ENCODE data around the gene SUGT1. TPM values are rescaled to one million over a fixed set of nuclear protein-coding genes. Genes with fewer than 3 reads are reported as not detected.

The SUGT1 gene
- total and polyA plus RNA-seq, 2 of the 13 experiments (the other 11 are each of a cell fraction or from before 2014, with no cell fraction given): 23.1 to 71.2 TPM

DNA sequence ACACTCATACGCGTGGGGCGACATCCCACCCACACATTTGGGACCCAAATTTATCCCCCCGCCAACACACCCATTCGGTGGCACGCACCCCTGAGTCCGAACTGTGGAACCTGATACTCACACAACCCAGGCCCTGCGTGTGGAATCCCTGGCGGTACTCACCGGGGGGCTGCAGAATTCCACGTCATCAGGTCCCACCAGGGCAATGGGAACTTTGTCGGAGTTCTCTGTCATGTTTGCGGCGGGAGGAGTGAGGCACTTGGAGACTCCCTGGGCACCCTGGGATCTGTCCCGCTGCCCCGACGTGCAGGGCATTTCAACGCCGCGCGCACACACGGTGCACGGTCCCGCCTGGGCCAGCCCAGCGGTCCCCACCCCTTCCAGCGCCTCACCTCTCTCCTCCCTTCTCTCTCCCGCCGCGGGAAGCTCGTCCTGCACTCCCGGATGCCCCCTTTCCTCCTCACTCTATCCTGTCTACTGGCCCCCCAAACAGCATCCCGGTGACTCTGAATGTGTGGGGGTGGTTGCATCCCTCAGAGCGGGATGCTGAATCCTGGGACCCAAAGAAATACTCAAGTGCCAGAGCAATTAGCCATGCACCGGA lies 86.9 kb downstream of the SUGT1 start, which contains the start of gene CNMD:
TSS of gene CNMD (minus strand) at position 353 of the 604 bp plus-strand sequence. CDS start at position 234, 119 bp downstream.
- H2AFZ ChIP-seq (ENCODE audit: low read length): peak within 1 kb of the TSS; percentile 34
- TF ChIP-seq, protein P1, sequence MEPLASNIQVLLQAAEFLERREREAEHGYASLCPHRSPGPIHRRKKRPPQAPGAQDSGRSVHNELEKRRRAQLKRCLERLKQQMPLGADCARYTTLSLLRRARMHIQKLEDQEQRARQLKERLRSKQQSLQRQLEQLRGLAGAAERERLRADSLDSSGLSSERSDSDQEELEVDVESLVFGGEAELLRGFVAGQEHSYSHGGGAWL (CRISPR knock-in tag; IDR thresholded peaks at IDR 0.05): no peak
- TF ChIP-seq CREB1 (IDR thresholded peaks at IDR 0.05) (peak; percentile 45; the same call in 1 of the 2 replicates), CREB1 (CRISPR knock-in tag; IDR thresholded peaks at IDR 0.05) (no peak), ZNF777 (CRISPR knock-in tag; IDR thresholded peaks at IDR 0.05) (peak; percentile 1; the same call in 1 of the 2 replicates)
- ChIA-PET POLR2A (no interaction called here), CTCF (ENCODE audit: low intra/inter-chr PET ratio, low total read pairs) (interaction anchor here (2.4 kb wide), 1 partner anchor 74 kb away, joined by 6 read pairs; no protein-coding TSS in a partner anchor)
- no peaks in the 10 kb centered on the region for H3K36me3 ChIP-seq (replicated peaks in 1 of 2; ENCODE audit: control insufficient read depth in 1 of 2, insufficient read depth in 2 of 2, low read length in 2 of 2)
- no peaks in the 10 kb centered on the region for H4K20me1 ChIP-seq (ENCODE audit: insufficient read depth, low read length)
- H3K27me3 ChIP-seq (ENCODE audit: control insufficient read depth in 1 of 2, insufficient read depth in 2 of 2, low read length in 2 of 2): peaks cover 1 to 19% of the 10 kb centered on the region in 2 experiments; a peak in 2 of 5 replicates
- no TSS peak for BruUV-seq (replicated peaks)
- no peak for FAIRE-seq
- peak within 1 kb of the TSS; percentile 19 to 62 (median 41); a peak in 5 of 6 replicates for H3K4me3 ChIP-seq (replicated peaks in 1 of 3; ENCODE audit: insufficient read depth in 1 of 3, low read depth in 2 of 3, low read length in 3 of 3)
- no peaks in the 10 kb centered on the region for H3K79me2 ChIP-seq (ENCODE audit: insufficient read depth, low read length)
- ATAC-seq: peak; percentile 25
- peak within 1 kb of the TSS; percentile 72 for H3K4me2 ChIP-seq (ENCODE audit: low read depth, low read length)
- H3K27ac ChIP-seq (ENCODE audit: extremely low read length, insufficient read depth, low read length): no peak within 1 kb of the TSS
- DNase-seq (ENCODE audit: low spot score): no peak
- intact Hi-C loops (cut with micrococcal nuclease; ENCODE audit: unreplicated experiment): loop anchor here (5.0 kb wide), 1 partner anchor 72 kb away; no protein-coding TSS in a partner anchor
- WGBS (ENCODE audit: low lambda C conversion rate): 38% methylated on average over 13 of the region's 34 CpGs
- H3K9ac ChIP-seq (ENCODE audit: insufficient read depth, low read depth, low read length): no peak within 1 kb of the TSS
- no peaks in the 10 kb centered on the region for H3K9me3 ChIP-seq (ENCODE audit: low read length)
- no peaks in the 10 kb centered on the region for H3K4me1 ChIP-seq (ENCODE audit: insufficient read depth, low read length)
- in situ Hi-C loops (cut with HindIII; ENCODE audit: extremely low pct_ligation_motif_present, low pct_unique_long_range_greater_than_20kb): no loop called here

DNA sequence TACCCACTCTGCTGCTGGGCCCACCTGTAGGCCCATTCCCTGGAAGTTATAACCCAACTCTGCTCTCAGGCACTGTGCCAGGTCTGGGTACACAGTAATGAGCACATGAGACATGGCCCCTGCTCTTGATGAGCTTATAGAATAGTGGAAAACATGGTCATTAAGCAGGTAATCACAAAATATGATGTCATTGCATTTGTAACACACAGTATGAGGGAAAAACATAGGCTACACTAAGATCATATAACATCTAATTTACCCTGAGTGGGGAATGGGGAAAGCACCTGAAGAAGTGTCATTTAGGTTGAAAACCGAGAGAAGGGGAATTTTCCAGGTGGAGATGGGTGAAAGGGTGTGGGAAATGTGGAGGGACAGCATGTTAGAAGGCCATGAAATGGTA lies 90.9 kb downstream of the SUGT1 start:
- ChIA-PET POLR2A (no interaction called here), CTCF (ENCODE audit: low intra/inter-chr PET ratio, low total read pairs) (no interaction called here)
- Histone ChIP-seq H3K9ac (ENCODE audit: insufficient read depth, low read depth, low read length) (no peak overlapping the region), H3K79me2 (ENCODE audit: insufficient read depth, low read length) (no peaks in the 10 kb centered on the region), H3K9me3 (ENCODE audit: low read length) (no peaks in the 10 kb centered on the region), H4K20me1 (ENCODE audit: insufficient read depth, low read length) (no peaks in the 10 kb centered on the region), H3K27ac (ENCODE audit: extremely low read length, insufficient read depth, low read length) (no peak overlapping the region), H2AFZ (ENCODE audit: low read length) (no peak overlapping the region), H3K27me3 (ENCODE audit: control insufficient read depth in 1 of 2, insufficient read depth in 2 of 2, low read length in 2 of 2) (peaks cover 1 to 19% of the 10 kb centered on the region in 2 experiments; a peak in 3 of 5 replicates), H3K36me3 (replicated peaks in 1 of 2; ENCODE audit: control insufficient read depth in 1 of 2, insufficient read depth in 2 of 2, low read length in 2 of 2) (no peaks in the 10 kb centered on the region), H3K4me2 (ENCODE audit: low read depth, low read length) (no peak overlapping the region), H3K4me3 (replicated peaks in 1 of 3; ENCODE audit: insufficient read depth in 1 of 3, low read depth in 2 of 3, low read length in 3 of 3) (no peak overlapping the region), H3K4me1 (ENCODE audit: insufficient read depth, low read length) (no peaks in the 10 kb centered on the region)
- intact Hi-C loops (cut with micrococcal nuclease; ENCODE audit: unreplicated experiment) (no loop called here), in situ Hi-C loops (cut with HindIII; ENCODE audit: extremely low pct_ligation_motif_present, low pct_unique_long_range_greater_than_20kb) (no loop called here)
- DNase-seq (ENCODE audit: low spot score) (no peak), FAIRE-seq (no peak), ATAC-seq (no peak)
- TF ChIP-seq ATF7 (IDR thresholded peaks at IDR 0.05): peak; percentile 87
- TF ChIP-seq ATF7 (CRISPR knock-in tag; IDR thresholded peaks at IDR 0.05): no peak
- no peak for TF ChIP-seq GZF1 (CRISPR knock-in tag; IDR thresholded peaks at IDR 0.05)
- 0% methylated on average over 1 of the region's 1 CpG for WGBS (ENCODE audit: low lambda C conversion rate)
- BruUV-seq (replicated peaks): no TSS peak
